ENCODE data around the gene ERV3-1. TPM values are rescaled to one million over a fixed set of nuclear protein-coding genes. Genes with fewer than 3 reads are reported as not detected.

ERV3-1 gene
- total and polyA plus RNA-seq, 9 of the 15 experiments (the other 6 are each of a cell fraction or from before 2014, with no cell fraction given), result 10.2 to 30.0 (median 22.0) TPM

DNA sequence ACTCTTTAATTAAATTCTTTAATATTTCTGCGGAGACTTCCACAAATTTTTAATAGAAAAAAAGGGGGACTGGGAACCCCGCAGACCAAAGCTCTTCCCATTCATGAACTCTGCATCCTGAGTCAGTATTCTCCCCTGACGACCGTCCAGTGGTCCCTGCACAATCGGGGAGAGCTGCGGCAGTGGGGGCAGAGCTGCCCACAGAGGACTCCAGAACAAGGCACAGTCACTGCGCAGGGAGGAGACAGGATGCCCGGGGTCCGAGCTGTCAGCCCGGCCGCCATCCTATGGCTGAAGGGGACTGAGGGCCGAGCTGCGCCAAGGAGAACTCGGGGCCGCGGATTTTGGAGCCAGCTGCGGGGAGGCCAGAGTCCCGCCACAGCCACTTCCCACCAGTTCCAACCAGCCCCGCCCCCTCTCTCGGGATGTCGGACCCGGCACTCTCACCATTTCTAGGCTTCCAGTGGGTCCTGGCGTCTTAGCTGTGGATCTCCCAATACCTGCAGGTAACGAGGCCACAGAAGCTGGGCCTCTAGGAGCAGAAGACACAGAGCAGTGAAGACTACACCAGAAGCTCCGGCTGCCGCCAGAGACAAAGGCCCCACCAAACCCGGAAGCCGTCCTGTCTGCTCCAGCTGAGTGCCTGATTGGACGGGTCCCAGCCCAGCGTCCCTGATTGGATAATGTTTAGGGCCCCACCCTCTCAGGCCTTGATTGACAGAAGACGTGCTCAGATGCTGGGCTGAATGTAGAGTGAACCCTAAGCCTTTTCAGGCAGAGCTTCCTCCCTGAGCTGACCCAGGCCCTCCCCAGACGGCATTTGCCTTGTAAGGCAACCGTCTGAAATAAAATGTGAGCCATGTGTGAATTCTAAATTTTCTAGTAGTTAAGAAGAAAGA, at the start of gene ERV3-1 (continued):
- TF ChIP-seq, protein P1, sequence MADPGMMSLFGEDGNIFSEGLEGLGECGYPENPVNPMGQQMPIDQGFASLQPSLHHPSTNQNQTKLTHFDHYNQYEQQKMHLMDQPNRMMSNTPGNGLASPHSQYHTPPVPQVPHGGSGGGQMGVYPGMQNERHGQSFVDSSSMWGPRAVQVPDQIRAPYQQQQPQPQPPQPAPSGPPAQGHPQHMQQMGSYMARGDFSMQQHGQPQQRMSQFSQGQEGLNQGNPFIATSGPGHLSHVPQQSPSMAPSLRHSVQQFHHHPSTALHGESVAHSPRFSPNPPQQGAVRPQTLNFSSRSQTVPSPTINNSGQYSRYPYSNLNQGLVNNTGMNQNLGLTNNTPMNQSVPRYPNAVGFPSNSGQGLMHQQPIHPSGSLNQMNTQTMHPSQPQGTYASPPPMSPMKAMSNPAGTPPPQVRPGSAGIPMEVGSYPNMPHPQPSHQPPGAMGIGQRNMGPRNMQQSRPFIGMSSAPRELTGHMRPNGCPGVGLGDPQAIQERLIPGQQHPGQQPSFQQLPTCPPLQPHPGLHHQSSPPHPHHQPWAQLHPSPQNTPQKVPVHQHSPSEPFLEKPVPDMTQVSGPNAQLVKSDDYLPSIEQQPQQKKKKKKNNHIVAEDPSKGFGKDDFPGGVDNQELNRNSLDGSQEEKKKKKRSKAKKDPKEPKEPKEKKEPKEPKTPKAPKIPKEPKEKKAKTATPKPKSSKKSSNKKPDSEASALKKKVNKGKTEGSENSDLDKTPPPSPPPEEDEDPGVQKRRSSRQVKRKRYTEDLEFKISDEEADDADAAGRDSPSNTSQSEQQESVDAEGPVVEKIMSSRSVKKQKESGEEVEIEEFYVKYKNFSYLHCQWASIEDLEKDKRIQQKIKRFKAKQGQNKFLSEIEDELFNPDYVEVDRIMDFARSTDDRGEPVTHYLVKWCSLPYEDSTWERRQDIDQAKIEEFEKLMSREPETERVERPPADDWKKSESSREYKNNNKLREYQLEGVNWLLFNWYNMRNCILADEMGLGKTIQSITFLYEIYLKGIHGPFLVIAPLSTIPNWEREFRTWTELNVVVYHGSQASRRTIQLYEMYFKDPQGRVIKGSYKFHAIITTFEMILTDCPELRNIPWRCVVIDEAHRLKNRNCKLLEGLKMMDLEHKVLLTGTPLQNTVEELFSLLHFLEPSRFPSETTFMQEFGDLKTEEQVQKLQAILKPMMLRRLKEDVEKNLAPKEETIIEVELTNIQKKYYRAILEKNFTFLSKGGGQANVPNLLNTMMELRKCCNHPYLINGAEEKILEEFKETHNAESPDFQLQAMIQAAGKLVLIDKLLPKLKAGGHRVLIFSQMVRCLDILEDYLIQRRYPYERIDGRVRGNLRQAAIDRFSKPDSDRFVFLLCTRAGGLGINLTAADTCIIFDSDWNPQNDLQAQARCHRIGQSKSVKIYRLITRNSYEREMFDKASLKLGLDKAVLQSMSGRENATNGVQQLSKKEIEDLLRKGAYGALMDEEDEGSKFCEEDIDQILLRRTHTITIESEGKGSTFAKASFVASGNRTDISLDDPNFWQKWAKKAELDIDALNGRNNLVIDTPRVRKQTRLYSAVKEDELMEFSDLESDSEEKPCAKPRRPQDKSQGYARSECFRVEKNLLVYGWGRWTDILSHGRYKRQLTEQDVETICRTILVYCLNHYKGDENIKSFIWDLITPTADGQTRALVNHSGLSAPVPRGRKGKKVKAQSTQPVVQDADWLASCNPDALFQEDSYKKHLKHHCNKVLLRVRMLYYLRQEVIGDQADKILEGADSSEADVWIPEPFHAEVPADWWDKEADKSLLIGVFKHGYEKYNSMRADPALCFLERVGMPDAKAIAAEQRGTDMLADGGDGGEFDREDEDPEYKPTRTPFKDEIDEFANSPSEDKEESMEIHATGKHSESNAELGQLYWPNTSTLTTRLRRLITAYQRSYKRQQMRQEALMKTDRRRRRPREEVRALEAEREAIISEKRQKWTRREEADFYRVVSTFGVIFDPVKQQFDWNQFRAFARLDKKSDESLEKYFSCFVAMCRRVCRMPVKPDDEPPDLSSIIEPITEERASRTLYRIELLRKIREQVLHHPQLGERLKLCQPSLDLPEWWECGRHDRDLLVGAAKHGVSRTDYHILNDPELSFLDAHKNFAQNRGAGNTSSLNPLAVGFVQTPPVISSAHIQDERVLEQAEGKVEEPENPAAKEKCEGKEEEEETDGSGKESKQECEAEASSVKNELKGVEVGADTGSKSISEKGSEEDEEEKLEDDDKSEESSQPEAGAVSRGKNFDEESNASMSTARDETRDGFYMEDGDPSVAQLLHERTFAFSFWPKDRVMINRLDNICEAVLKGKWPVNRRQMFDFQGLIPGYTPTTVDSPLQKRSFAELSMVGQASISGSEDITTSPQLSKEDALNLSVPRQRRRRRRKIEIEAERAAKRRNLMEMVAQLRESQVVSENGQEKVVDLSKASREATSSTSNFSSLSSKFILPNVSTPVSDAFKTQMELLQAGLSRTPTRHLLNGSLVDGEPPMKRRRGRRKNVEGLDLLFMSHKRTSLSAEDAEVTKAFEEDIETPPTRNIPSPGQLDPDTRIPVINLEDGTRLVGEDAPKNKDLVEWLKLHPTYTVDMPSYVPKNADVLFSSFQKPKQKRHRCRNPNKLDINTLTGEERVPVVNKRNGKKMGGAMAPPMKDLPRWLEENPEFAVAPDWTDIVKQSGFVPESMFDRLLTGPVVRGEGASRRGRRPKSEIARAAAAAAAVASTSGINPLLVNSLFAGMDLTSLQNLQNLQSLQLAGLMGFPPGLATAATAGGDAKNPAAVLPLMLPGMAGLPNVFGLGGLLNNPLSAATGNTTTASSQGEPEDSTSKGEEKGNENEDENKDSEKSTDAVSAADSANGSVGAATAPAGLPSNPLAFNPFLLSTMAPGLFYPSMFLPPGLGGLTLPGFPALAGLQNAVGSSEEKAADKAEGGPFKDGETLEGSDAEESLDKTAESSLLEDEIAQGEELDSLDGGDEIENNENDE (IDR thresholded peaks at IDR 0.05; ENCODE audit: low read depth, low read length), result no peak
- no peak for TF ChIP-seq KDM1A (IDR thresholded peaks at IDR 0.05)
- TF ChIP-seq FOXA1 (IDR thresholded peaks at IDR 0.05; ENCODE audit: borderline replicate concordance), result no peak
- no peak for TF ChIP-seq EZH2 (IDR thresholded peaks at IDR 0.05; ENCODE audit: borderline replicate concordance, low read depth, low read length)
- no peak for TF ChIP-seq ILK (tag; IDR thresholded peaks at IDR 0.05; ENCODE audit: borderline replicate concordance, low read depth)
- TF ChIP-seq ZNF696 (CRISPR knock-in tag; conservative IDR thresholded peaks at IDR 0.05), result no peak
- TF ChIP-seq ZNF324 (CRISPR knock-in tag; IDR thresholded peaks at IDR 0.05), result no peak
- TF ChIP-seq, protein P2, sequence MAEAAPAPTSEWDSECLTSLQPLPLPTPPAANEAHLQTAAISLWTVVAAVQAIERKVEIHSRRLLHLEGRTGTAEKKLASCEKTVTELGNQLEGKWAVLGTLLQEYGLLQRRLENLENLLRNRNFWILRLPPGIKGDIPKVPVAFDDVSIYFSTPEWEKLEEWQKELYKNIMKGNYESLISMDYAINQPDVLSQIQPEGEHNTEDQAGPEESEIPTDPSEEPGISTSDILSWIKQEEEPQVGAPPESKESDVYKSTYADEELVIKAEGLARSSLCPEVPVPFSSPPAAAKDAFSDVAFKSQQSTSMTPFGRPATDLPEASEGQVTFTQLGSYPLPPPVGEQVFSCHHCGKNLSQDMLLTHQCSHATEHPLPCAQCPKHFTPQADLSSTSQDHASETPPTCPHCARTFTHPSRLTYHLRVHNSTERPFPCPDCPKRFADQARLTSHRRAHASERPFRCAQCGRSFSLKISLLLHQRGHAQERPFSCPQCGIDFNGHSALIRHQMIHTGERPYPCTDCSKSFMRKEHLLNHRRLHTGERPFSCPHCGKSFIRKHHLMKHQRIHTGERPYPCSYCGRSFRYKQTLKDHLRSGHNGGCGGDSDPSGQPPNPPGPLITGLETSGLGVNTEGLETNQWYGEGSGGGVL (CRISPR knock-in tag; IDR thresholded peaks at IDR 0.05), result no peak
- TF ChIP-seq ZNF224 (CRISPR knock-in tag; IDR thresholded peaks at IDR 0.05), result no peak; the same call in 1 of the 2 replicates
- TF ChIP-seq DMBX1 (CRISPR knock-in tag; IDR thresholded peaks at IDR 0.05; ENCODE audit: borderline replicate concordance), result no peak
- no peak for TF ChIP-seq PYGO2 (tag; IDR thresholded peaks at IDR 0.05)
- TF ChIP-seq PHF21A (IDR thresholded peaks at IDR 0.05; ENCODE audit: borderline replicate concordance, low read depth), result no peak
- TF ChIP-seq POLR2AphosphoS5 (IDR thresholded peaks at IDR 0.05; ENCODE audit: control insufficient read depth, insufficient read depth, low read depth, low read length), result peak; percentile 97
- TF ChIP-seq NEUROD1 (IDR thresholded peaks at IDR 0.05; ENCODE audit: borderline replicate concordance, low read depth, low read length, partially characterized antibody), result peak; percentile 85

Measured in K562 (cell line).